Stimulated activated CD8-positive, alpha-beta memory T cell treated with anti-CD3 and anti-CD28 coated beads, Interleukin-15, amount 100 ng/mL, for 48 hours (primary cell): Measurements from ENCODE around the gene PRSS50.
"Not testable (repeated sequence)": the region's sequence is repeated elsewhere in the genome, so short reads cannot be mapped to it uniquely, and the experiment has no call there.

Source experiments
- DNase-seq, 2 donors: peaks; one replicate each; pipeline ENCODE4 v3.0.0-alpha.2; 2020; ENCODE audit warnings: low read depth in 2 of 2

The PRSS50 gene

DNA sequence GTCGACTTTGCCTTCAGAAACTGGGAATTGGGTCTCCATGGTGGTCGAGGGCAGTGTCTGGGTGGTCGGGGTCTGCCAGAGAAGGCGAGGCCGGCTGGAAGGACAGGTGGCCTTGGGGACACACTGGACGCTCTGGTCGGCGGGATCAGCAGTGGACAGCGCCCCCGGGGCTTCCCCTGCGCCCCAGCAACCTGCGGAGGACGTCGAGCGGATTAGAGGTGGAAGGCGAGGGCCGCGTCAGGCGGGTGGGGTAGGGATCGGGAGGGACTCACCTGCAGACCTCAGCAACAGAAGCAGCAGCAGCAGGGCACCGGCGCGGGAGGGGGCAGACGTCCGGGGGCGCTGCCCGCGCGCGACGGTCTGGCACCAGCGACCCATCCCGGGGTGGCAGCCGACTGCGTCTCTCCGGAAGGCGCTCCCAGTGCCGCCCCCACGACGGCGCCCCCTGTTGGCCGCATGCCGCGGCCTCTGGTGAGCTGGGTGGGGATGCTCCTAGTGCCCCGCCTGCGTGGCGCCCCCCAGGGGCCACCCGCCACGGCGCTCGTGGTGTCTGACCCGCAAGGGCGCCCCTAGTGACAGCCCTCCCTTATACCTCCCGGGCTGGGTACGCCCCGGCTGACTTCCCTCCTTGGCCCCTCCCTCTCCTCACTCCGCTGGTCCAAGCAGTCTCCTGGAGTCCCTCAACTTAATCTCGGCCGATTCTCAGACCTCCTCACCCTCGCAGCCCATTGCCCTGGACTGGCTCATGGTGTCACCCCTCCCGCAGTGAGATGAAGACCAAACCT lies at the start of gene PRSS50:
Gene PRSS50 (minus strand): TSS at position 423 of the 785 bp plus-strand sequence. CDS start 45 bp downstream, at position 378.
- peak; percentile 35 to 46 for DNase-seq

- no peak for DNase-seq
Measured at GRCh38 chr3:46764206-46764605, 46.5 kb upstream of the PRSS50 start.

GRCh38 chr3:46763178-46763577 lies 45.5 kb upstream of the PRSS50 start:
- DNase-seq = no peak

DNA sequence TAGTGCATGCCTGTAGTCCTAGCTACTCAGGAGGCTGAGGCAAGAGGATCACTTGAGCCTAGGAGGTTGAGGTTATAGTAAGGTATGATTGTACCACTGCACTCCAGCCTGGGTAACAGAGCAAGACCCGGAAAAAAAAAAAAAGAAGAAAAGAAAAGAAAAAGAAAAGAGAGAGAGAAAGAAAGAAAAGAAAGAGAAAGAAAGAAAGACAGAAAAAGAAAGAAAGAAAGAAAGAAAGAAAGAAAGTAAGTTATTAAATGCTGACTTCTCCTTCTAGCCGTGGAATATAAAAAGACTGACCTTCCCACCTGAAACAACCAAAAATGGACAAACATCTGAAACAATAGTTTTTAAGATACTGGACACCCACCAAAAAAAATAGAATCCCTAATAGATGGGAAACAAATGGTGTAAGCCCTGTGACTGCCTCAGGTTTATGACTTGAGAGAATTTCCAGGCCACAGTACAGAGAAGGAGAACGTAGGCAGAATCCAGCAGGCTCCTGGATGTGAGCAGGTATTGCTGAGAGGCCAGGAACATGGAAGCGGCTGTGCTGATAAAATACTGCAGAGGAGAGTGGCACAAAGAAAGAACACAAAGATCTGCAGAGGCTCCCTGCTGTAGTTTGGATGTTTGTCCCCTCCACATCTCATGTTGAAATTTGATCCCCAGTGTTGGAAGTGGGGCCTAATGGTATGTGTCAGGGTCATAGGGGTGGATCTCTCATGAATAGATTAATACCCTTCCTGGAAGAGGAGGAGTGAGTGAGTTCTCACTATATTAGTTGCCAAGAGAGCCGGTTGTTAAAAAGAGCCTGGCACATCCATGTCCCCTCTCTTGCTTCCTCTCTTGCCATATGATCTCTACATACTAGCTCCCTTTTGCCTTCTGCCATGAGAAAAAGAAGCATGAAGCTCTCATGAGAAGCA lies 41.8 kb upstream of the PRSS50 start:
- no peak for DNase-seq

- no peak for DNase-seq
Measured at GRCh38 chr3:46756642-46757041, 39.0 kb upstream of the PRSS50 start.

DNA sequence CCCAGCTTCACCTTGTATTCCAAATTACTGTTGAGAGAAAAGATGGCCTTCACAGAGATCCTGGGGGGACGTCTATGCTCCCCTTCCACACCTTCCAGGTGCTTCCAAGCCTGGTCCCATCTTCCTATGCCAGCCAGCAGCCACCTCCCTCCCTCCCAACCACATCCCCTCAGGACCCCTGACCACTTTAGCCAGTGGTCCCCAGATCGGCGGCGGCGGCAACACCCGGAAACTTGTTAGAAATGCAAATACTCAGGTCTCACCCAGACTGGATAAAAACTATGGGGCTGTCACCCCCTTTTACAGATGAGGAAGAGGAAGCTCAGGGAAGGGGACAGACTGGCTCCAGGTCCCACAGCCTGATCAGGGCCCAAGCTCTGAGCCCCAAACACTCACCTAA lies 38.0 kb upstream of the PRSS50 start:
- DNase-seq = no peak

DNA sequence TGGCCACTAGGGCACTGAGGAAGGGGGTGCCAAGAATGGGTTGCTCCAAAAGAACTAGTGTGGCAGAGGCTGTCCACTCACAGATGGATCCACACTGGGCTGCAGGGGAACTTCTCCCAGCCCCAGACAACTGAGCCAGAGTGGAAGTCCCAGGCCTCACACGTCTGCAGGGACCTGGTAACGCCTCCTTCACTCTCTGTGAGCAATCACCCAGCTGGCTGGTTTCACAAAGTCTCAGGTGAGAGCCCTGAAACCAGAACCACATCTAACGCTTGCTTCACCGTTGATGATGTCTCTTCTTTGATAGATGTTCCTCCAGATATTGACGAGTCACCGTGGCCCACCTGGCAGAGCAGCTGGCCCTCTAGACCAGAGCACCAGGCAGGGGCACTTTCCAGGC lies 35.5 kb upstream of the PRSS50 start:
- DNase-seq = not testable (repeated sequence)

- no peak for DNase-seq
Measured at GRCh38 chr3:46750555-46751038, 32.9 kb upstream of the PRSS50 start.

DNA sequence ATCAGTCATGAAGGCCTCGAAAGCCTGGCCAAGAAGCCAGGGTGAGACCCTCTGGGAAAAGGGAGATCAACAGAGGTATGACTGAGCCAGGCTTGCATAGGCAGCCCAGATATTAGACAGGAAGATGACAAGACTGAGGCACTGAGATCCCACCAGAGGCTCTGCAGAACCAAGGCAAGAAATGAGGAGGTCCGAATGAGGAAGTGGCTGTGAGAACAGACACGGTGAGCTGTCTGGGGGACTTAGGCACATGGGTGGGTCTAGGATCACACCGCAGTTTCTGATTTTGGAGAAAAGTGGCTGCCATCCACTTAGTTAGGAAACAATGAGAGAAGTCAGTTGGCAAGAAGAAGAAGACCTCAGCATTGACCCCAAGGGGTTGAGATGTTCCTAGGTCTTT lies 31.5 kb upstream of the PRSS50 start:
- DNase-seq = no peak

- no peak for DNase-seq
Measured at GRCh38 chr3:46748170-46748569, 30.5 kb upstream of the PRSS50 start.

DNA sequence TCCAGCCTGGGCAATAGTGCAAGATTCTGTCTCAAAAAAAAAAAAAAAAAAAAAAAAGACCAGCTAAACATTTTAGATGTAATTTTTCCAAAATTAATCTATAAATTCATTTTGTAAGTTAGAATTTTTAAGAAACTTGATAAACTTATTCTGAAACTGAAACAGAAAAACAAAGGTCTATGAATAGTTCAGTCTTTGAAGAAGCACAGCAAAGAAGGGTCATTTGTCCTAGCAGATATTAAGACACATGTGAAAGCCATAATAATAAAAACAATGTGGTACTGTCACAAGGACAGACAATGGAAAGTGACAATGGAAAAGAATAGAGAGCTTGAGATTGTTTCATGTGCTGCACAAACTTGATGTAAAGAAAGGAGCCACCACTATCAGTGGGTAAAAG lies 29.0 kb upstream of the PRSS50 start:
- no peak for DNase-seq

GRCh38 chr3:46742992-46743585 lies 25.4 kb upstream of the PRSS50 start:
- no peak for DNase-seq

GRCh38 chr3:46739565-46739964 lies 21.9 kb upstream of the PRSS50 start:
- not testable (repeated sequence) for DNase-seq

DNA sequence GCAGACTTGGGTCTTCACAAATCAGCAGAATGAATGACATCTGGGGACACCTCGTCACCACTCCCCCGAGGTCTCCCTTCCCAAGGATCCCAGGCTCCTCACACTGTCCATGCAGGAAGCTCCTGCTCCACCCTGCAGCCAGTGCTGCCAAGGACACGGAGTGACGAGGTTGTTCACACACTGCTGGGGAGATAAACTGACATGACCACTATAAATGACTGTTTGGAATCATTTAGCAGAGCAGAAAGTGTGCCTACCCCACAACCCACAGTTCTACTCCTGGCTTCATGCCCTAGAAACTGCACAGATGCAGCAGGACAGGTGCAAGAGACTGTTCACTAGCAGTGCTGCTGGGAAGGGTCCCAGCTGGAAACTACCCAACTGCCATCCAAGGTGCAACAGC lies 19.7 kb upstream of the PRSS50 start:
- DNase-seq = no peak

- DNase-seq = no peak
Measured at GRCh38 chr3:46736006-46736872, 18.6 kb upstream of the PRSS50 start.

GRCh38 chr3:46734773-46735172 lies 17.1 kb upstream of the PRSS50 start:
- DNase-seq = no peak

DNA sequence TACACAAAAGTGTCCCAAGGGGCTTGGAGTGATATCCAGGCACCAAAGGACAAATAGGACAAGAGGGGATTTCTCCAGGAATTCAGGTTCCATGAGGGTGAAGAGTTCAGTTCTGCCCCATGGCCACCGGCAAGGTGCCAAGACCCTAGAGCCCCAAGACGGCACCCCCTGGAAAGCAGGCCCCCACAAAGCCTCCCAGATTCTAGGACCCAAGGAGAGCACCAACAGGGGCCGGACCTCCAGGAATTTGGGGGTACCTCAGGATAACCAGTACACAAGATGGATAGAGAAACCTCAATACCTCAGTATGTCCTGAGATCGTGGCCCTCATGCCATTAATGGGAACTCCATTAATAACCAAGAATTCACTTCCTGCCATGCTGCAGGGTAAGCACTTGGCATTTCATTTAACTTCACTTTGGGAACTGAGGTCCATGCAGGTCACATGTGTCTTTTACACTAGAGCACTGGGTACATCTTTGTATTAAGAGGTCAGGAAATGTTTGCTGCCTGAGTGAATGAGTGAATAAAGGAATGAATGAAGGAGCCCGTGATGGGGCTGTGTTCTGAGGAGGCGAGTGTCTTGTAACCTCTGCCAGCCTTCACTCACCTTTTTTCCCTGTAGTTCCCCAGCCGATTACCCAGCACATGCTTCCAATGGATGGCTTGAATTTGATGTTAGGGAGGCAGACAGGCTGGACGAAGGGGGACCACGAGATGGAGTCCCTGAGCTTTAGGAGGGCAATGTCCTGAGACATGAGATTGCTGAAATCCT lies 15.5 kb upstream of the PRSS50 start:
- no peak for DNase-seq

DNA sequence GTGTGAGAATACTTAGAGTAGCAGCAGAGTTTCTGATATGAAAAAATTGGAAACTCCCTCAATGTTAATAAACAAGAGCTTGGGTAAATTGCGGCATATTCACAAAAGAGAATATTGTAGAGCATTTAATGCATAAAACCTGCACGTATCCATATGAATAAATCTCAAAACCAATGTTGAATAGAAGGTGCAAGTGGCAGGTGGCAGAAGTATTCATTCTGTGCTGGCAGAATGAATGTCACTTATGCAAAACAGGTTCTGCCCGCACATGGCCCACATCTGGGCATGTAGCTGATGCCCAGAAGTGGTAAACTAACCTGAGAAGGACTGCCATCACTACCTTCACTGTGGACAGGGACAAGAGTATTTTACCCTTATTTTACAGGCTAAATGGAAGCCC lies 14.1 kb upstream of the PRSS50 start:
- DNase-seq = no peak

GRCh38 chr3:46730819-46731218 lies 13.2 kb upstream of the PRSS50 start:
- no peak for DNase-seq

DNA sequence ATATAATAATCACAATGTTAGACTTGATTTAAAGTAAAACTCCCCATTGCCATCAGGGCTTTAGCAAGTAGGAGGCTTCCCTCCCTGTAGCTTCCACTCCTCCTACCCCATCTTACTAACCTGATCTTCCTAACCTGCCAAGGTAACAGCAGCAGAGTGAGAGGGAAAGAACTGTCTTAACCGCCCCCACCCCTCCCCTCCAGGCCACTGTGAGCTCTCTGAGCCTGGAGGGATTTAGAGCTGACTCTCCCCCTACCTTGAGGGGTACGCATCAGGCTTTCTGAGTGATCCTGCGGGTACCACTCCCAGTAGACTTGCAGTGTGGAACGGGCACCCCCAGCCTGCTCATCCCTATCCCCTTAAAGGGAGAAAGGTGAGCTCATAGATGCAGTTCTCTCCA lies 11.4 kb upstream of the PRSS50 start:
- no peak for DNase-seq
